WI38 (cell line): ENCODE results near the gene EXOC4.
A peak's percentile ranks its signal among the peaks of the same experiment; 100 is the strongest.

Source experiments
- H3K4me3 ChIP-seq: 2 replicates; pipeline ENCODE4 v1.5.1; 2011; ENCODE audit warnings: low read depth, mild to moderate bottlenecking, control low read depth, low read length
- TF ChIP-seq, protein P1 (sequence below): IDR thresholded peaks from 2 replicates; pipeline ENCODE4 v1.5.1; 2012; ENCODE audit warnings: low read depth, mild to moderate bottlenecking, control low read depth, low read length

EXOC4 gene

DNA sequence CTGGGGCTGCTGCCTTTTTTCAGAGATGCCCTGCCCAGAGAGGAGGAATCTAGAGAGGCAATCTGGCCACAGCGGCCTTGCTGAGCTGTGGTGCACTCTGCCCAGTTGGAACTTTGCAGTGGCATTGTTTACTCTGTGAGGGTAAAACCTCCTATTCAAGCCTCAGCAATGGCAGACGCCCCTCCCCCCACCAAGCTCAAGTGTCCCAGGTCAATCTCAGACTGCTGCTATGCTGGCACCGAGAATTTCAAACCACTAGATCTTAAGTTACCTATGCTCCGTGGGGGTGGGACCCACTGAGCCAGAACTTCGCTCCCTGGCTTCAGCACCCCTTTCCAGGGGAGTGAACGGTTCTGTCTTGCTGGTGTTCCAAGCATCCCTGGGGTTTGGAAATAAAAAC lies 77.2 kb downstream of the EXOC4 start:
- TF ChIP-seq, protein P1, sequence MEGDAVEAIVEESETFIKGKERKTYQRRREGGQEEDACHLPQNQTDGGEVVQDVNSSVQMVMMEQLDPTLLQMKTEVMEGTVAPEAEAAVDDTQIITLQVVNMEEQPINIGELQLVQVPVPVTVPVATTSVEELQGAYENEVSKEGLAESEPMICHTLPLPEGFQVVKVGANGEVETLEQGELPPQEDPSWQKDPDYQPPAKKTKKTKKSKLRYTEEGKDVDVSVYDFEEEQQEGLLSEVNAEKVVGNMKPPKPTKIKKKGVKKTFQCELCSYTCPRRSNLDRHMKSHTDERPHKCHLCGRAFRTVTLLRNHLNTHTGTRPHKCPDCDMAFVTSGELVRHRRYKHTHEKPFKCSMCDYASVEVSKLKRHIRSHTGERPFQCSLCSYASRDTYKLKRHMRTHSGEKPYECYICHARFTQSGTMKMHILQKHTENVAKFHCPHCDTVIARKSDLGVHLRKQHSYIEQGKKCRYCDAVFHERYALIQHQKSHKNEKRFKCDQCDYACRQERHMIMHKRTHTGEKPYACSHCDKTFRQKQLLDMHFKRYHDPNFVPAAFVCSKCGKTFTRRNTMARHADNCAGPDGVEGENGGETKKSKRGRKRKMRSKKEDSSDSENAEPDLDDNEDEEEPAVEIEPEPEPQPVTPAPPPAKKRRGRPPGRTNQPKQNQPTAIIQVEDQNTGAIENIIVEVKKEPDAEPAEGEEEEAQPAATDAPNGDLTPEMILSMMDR: no peak
- H3K4me3 ChIP-seq: no peak overlapping the region

DNA sequence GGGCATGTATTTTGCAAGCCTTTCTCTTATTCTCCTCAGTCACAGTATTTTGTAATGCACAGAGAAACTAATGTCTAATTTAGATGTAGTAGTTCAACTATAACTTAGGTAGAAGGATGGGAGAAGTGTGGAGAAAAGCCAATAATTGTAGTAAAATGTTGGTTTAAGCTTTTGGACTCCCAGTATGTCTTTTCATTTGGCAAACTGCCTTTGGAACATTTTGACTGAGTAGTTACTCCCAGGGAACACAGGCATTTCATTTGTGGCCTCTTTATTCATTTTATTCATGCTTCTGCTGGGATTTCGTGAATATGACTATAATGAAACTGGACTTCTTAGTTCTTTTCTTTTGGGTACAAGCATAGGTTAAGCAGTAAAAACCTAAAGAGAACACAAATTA lies 79.0 kb downstream of the EXOC4 start:
- TF ChIP-seq, protein P1: no peak

GRCh38 chr7:133339772-133340171 lies 86.9 kb downstream of the EXOC4 start:
- TF ChIP-seq, protein P1: no peak
- H3K4me3 ChIP-seq: no peak overlapping the region

More for the DNA sequence above, 79.0 kb downstream of the EXOC4 start:
- H3K4me3 ChIP-seq: no peak overlapping the region

- TF ChIP-seq, protein P1: peak; percentile 32; the same call in 1 of the 2 replicates
- no peak overlapping the region for H3K4me3 ChIP-seq
Measured at GRCh38 chr7:133344275-133344674, 91.4 kb downstream of the EXOC4 start.

- TF ChIP-seq, protein P1: no peak
- no peak overlapping the region for H3K4me3 ChIP-seq
Measured at GRCh38 chr7:133345690-133346421, 93.0 kb downstream of the EXOC4 start.

- TF ChIP-seq, protein P1: no peak
- H3K4me3 ChIP-seq: no peak overlapping the region
Measured at GRCh38 chr7:133348250-133348649, 95.4 kb downstream of the EXOC4 start.

- no peak overlapping the region for H3K4me3 ChIP-seq
- TF ChIP-seq, protein P1: no peak
Measured at GRCh38 chr7:133349101-133349500, 96.2 kb downstream of the EXOC4 start.
